Ectodermal cell (in vitro differentiated cells): ENCODE results near the gene CYP1A1.

Experiments used
- H3K27ac ChIP-seq: 2 replicates; pipeline ENCODE4 v1.7.0; 2013; ENCODE audit warnings: mild to moderate bottlenecking, low read depth, low read length; ENCODE audit not compliant: insufficient read depth, poor library complexity, severe bottlenecking
- H3K27me3 ChIP-seq: 2 replicates; pipeline ENCODE4 v1.7.0; 2013; ENCODE audit warnings: mild to moderate bottlenecking, low read length; ENCODE audit not compliant: insufficient read depth, control insufficient read depth, poor library complexity, severe bottlenecking
- H3K36me3 ChIP-seq: one replicate; pipeline ENCODE4 v1.7.0; 2013; ENCODE audit warnings: low read length; ENCODE audit not compliant: control insufficient read depth, insufficient read depth
- H3K4me1 ChIP-seq: one replicate; pipeline ENCODE4 v1.7.0; 2013; ENCODE audit warnings: low read length; ENCODE audit not compliant: control insufficient read depth, insufficient read depth
- H3K4me3 ChIP-seq: 2 replicates; pipeline ENCODE4 v1.7.0; 2013; ENCODE audit warnings: low read depth, low read length, control low read depth; ENCODE audit not compliant: insufficient read depth
- H3K9me3 ChIP-seq: 2 replicates; pipeline ENCODE4 v1.7.0; 2013; ENCODE audit warnings: mild to moderate bottlenecking, low read length, moderate library complexity; ENCODE audit not compliant: control insufficient read depth
- WGBS, 2 experiments: methylation state at CpG; one replicate each; pipeline ENCODE4 v1.1.7; 2013; ENCODE audit warnings: missing lambda C conversion rate in 2 of 2; 5-methylcytosine and 5-hydroxymethylcytosine counted together

CYP1A1 gene

DNA sequence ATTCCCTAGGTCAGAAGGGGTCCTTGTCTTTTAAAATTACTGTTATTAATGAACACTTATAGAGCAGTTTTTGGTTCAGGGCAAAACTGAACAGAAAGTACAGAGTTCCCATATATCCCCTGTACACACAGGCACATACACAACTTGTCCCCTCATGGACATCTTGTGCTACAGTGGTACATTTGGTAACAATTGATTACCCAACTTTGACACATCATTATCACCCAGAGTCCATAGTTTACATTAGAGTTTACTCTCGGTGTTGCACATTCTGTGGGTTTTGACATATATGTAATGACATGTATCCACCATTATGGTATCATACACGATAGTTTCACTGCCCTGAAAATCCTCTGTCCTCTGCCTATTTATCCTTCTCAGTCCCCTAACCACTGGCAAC, 28.5 kb downstream of the CYP1A1 start:
- H3K9me3 ChIP-seq = no peaks in the 10 kb centered on the region
- peaks cover 9% of the 10 kb centered on the region for H3K27me3 ChIP-seq
- H3K27ac ChIP-seq = no peak overlapping the region
- WGBS, 2 experiments = 73 to 83% methylated on average over 1 to 2 of the region's 2 CpGs
- no peaks in the 10 kb centered on the region for H3K36me3 ChIP-seq
- peaks cover 7% of the 10 kb centered on the region for H3K4me1 ChIP-seq
- H3K4me3 ChIP-seq = peak overlapping the region; percentile 97

DNA sequence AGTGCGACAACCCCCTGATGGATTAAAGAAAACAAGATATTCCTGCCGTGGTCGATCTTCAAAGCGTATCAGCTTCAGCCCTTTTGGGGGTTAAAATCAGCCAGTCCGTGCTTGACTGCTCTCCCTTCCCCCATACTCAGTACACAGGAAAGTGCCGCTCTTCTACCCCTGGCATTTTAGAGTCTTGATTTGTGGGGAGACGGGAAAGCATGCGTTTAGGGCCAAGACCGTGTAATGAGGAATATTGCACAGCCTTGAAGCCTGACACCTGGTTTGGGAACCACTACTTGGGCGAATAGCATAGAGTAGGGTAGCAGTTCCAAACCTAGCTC, 29.0 kb downstream of the CYP1A1 start:
- Histone ChIP-seq H3K9me3 (no peaks in the 10 kb centered on the region), H3K36me3 (no peaks in the 10 kb centered on the region), H3K4me1 (peaks cover 7% of the 10 kb centered on the region), H3K4me3 (peak overlapping the region; percentile 97), H3K27ac (no peak overlapping the region), H3K27me3 (peaks cover 5% of the 10 kb centered on the region)
- 8 to 10% methylated on average over 10 of the region's 10 CpGs for WGBS, 2 experiments

DNA sequence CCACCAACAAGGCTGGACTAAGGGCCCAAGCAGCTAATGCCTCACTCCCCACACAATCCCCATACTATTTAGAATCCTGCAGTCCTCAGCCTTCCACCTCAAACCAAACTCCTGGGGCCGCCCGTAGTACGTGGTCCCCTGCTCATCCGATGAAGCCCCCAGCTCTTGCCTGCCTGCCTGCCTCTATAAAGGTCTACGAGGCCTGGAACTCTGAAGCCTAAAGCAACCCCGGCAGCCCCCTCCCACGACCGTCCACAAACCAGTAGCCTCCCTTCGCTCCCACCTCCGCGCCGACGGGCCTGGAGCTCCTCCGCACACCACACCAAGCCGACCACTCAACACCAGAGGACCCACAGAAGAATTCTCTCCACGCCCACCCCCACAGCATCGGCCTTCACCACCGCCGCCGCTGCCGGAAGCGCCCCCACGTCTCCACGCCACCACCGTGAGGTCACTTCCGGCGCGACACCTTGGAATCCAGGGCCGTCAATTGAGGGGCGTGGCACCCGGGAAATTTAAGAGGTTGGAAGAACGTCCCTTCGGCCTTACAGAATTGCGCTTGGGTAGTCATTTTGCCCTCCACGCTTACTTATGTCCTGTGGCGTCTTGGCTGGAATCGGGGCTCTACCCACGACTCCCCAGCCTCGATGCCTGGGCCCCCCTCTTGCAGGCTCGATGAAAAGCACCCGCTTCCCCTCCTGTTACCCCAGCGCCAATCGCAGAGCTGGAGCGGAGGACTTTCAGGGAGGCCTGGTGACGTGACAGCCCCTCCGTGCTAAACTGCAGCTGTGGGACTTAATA, 29.5 kb downstream of the CYP1A1 start, which contains the start of gene EDC3:
EDC3 (minus strand) TSS at position 428 of the 801 bp plus-strand sequence. CDS start 20,900 bp downstream, outside the sequence.
- peak within 1 kb of the TSS; percentile 97 for H3K4me3 ChIP-seq
- H3K27me3 ChIP-seq = no peaks in the 10 kb centered on the region
- no peaks in the 10 kb centered on the region for H3K36me3 ChIP-seq
- peak within 1 kb of the TSS; percentile 53 for H3K27ac ChIP-seq
- H3K9me3 ChIP-seq = no peaks in the 10 kb centered on the region
- H3K4me1 ChIP-seq = peaks cover 7% of the 10 kb centered on the region
- WGBS, 2 experiments = 0% methylated on average over 46 of the region's 46 CpGs

DNA sequence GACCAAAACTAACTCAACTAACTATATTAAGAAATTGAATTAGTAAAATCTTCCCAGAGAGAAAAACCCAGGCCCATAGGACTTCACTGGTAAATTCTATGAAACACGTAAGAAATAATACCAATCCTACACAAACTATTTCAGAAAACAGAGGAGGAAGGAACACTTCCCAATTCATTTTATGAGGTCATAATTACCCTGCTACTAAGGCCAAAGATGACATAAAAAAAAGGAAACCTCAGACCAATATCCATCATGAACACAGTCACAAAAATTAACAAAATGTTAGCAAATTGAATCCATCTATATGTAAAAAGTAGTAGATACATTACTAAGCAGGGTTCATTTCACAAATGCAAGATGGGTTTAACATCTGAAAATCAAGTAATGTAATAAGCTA, 33.0 kb downstream of the CYP1A1 start:
- H3K4me1 ChIP-seq = peaks cover 7% of the 10 kb centered on the region
- 86 to 89% methylated on average over 1 of the region's 1 CpG for WGBS, 2 experiments
- no peaks in the 10 kb centered on the region for H3K36me3 ChIP-seq
- no peak overlapping the region for H3K4me3 ChIP-seq
- no peaks in the 10 kb centered on the region for H3K9me3 ChIP-seq
- no peaks in the 10 kb centered on the region for H3K27me3 ChIP-seq
- no peak overlapping the region for H3K27ac ChIP-seq

DNA sequence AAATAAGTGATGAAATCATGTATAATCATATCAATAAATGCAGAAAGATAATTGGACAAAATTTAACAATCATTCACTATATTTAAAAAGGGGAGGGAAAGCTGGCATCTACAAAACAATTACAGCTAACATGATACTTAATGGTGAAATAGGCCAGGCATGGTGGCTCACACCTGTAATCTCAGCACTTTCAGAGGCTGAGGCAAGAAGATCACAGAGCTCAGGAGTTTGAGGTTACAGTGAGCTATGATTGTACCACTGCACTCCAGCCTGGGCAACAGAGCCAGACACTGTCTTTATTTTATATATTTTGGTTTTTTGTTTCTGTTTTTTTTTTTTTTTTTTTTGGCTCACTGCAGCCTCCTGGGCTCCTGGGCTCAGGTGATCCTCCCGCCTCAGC, 41.6 kb downstream of the CYP1A1 start:
- H3K9me3 ChIP-seq = no peaks in the 10 kb centered on the region
- peaks cover 4% of the 10 kb centered on the region for H3K36me3 ChIP-seq
- no peak overlapping the region for H3K4me3 ChIP-seq
- no peak overlapping the region for H3K27ac ChIP-seq
- H3K27me3 ChIP-seq = no peaks in the 10 kb centered on the region
- H3K4me1 ChIP-seq = no peaks in the 10 kb centered on the region
- WGBS, 2 experiments = 87 to 95% methylated on average over 1 of the region's 1 CpG

DNA sequence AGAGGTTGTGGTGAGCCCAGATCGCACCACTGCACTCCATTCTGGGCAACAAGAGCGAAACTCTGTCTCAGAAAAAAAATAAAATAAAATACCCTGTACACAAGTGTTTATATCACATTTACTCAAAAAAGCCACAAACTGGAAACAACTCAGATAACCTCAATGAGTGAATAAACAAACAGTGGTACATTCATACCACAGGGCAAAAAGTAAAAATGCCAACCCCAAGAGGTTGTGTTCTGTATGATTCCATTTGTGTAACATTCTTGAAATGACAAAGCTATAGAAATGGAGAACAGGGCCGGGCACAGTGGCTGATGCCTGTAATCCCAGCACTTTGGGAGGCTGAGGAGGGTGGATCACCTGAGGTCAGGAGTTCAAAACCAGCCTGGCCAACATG, 42.4 kb downstream of the CYP1A1 start:
- Histone ChIP-seq H3K4me1 (no peaks in the 10 kb centered on the region), H3K27ac (no peak overlapping the region), H3K9me3 (no peaks in the 10 kb centered on the region), H3K27me3 (no peaks in the 10 kb centered on the region), H3K4me3 (no peak overlapping the region), H3K36me3 (peaks cover 4% of the 10 kb centered on the region)
- 88 to 95% methylated on average over 3 of the region's 3 CpGs for WGBS, 2 experiments

DNA sequence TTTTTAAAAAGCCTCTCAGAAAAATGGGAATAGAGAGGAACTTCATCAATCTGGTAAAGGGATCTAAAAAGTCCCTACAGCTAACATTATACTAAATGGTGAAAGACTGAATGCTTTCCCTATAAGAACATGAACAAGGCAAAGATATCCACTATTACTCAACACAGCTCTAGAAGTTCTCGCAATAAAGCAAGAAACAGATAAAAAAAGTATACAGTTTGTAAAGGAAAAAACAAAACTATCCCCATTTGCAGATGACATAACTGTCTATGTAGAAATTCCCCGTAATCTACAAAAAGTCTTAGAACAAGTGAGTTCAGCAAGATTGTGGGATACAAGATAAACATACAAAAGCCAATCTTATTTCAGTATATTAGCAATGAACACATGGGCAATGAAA, 44.9 kb downstream of the CYP1A1 start:
- H3K4me1 ChIP-seq = no peaks in the 10 kb centered on the region
- H3K27ac ChIP-seq = no peak overlapping the region
- no peaks in the 10 kb centered on the region for H3K9me3 ChIP-seq
- no peaks in the 10 kb centered on the region for H3K27me3 ChIP-seq
- 87 to 100% methylated on average over 2 of the region's 2 CpGs for WGBS, 2 experiments
- no peak overlapping the region for H3K4me3 ChIP-seq
- H3K36me3 ChIP-seq = peaks cover 4% of the 10 kb centered on the region

DNA sequence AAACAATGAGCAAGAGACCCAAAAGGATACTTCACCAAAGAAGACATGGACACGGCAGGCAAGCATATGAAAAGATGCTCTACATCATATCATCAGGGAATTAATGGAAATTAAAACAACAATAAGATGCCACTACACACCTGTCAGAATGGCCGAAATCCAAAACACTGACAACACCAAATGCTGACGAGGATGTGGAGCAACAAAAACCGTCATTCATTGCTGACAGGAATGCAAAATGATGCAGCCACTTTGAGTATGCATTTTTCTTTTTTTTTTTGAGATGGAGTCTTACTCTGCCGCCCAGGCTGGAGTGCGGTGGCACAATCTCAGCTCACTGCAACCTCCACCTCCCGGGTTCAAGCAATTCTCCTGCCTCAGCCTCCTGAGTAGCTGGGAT, 48.5 kb downstream of the CYP1A1 start:
- Histone ChIP-seq H3K36me3 (peaks cover 10% of the 10 kb centered on the region), H3K4me1 (no peaks in the 10 kb centered on the region), H3K27me3 (no peaks in the 10 kb centered on the region), H3K9me3 (no peaks in the 10 kb centered on the region), H3K27ac (no peak overlapping the region), H3K4me3 (no peak overlapping the region)
- 91% methylated on average over 5 to 7 of the region's 7 CpGs for WGBS, 2 experiments

DNA sequence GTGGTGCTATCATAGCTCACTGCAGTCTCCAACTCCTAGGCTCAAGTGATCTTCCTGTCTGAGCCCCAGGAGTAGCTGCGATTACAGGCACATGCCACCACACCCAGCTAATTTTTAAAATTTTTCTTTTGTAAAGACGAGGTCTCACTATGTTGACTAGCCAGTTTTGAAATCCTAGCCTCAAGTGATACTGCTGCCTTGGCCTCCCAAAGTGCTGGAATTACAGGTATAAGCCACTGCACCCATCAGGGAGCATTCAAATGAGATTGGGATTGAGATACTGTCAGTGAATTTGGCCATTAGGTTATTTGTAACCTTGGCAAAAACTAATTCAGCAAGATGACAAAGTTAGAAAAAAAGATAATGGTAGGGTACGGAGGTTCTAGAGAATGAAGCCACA, 51.2 kb downstream of the CYP1A1 start:
- H3K27ac ChIP-seq = no peak overlapping the region
- no peaks in the 10 kb centered on the region for H3K9me3 ChIP-seq
- H3K4me3 ChIP-seq = no peak overlapping the region
- no peaks in the 10 kb centered on the region for H3K4me1 ChIP-seq
- peaks cover 22% of the 10 kb centered on the region for H3K36me3 ChIP-seq
- WGBS, 2 experiments = 91 to 96% methylated on average over 3 of the region's 3 CpGs
- no peaks in the 10 kb centered on the region for H3K27me3 ChIP-seq

DNA sequence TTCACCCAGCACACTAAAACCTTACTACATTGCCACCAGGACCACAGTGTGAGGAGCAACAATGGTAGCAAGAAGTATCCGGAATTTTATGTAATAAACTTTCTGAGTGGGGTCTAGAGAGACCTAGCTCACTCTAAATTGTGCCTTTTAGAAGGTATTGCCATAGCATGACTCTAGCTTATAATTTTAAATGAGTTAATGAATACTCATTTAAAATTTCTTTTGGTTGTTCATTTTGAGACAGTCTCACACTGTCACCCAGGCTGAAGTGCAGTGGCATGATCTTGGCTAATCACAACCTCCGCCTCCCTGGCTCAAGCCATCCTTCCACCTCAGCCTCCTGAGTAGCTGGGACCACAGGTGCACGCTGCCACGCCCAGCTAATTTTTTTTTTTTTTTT, 55.7 kb downstream of the CYP1A1 start:
- no peak overlapping the region for H3K4me3 ChIP-seq
- H3K27ac ChIP-seq = no peak overlapping the region
- 94 to 100% methylated on average over 2 of the region's 4 CpGs for WGBS, 2 experiments
- no peaks in the 10 kb centered on the region for H3K27me3 ChIP-seq
- peaks cover 22% of the 10 kb centered on the region for H3K36me3 ChIP-seq
- H3K9me3 ChIP-seq = no peaks in the 10 kb centered on the region
- no peaks in the 10 kb centered on the region for H3K4me1 ChIP-seq
